HCT116 (cell line): ENCODE data around the gene ZBTB7C.

Source experiments
- CBX3 ChIP-seq: IDR thresholded peaks from 2 replicates; pipeline ENCODE4 v1.6.1; 2012; ENCODE audit warnings: low read depth
- CTCF ChIP-seq, 3 experiments: fragments of 200-600 bp in 1 of 3; sonication (generic) in 1 of 3; IDR thresholded peaks in 2 of 3; conservative IDR thresholded peaks in 1 of 3; 2 replicates each; pipeline ENCODE4 v1.5.1; 2012 to 2017; ENCODE audit warnings: low read depth in 2 of 3, low read length in 2 of 3, antibody characterized with exemption in 1 of 3, borderline replicate concordance in 1 of 3, control low read depth in 1 of 3, mild to moderate bottlenecking in 1 of 3, mixed read lengths in 1 of 3, mixed run types in 1 of 3, moderate library complexity in 1 of 3; ENCODE audit not compliant: insufficient read depth in 1 of 3
- EGR1 ChIP-seq: IDR thresholded peaks from 2 replicates; pipeline ENCODE4 v1.6.1; 2012; ENCODE audit warnings: low read depth
- JUND ChIP-seq: IDR thresholded peaks from 2 replicates; pipeline ENCODE4 v1.6.1; 2012
- POLR2A ChIP-seq: IDR thresholded peaks from 2 replicates; pipeline ENCODE4 v1.7.0; 2011; ENCODE audit warnings: borderline replicate concordance; ENCODE audit not compliant: insufficient read depth, insufficient read length; ENCODE audit errors: extremely low read depth
- POLR2AphosphoS5 ChIP-seq: IDR thresholded peaks from 2 replicates; pipeline ENCODE4 v1.6.1; 2011; ENCODE audit warnings: mild to moderate bottlenecking, low read depth, low read length, moderate library complexity
- REST ChIP-seq: IDR thresholded peaks from 2 replicates; pipeline ENCODE4 v1.6.1; 2012; ENCODE audit warnings: low read depth
- SIN3A ChIP-seq: IDR thresholded peaks from 2 replicates; pipeline ENCODE4 v1.6.1; 2012; ENCODE audit warnings: low read depth
- ZNF274 ChIP-seq: fragments of 200-500 bp; sonication (Bioruptor generic); IDR thresholded peaks from 2 replicates; pipeline ENCODE4 v1.6.1; 2014; ENCODE audit warnings: mild to moderate bottlenecking, low read depth, low read length, inconsistent platforms

- no peak for TF ChIP-seq CTCF (IDR thresholded peaks at IDR 0.05 in 2 of 3, conservative IDR thresholded peaks at IDR 0.05 in 1 of 3; ENCODE audit: borderline replicate concordance in 1 of 3, insufficient read depth in 1 of 3, low read depth in 2 of 3, low read length in 2 of 3)
- no peak for TF ChIP-seq POLR2A
- TF ChIP-seq POLR2AphosphoS5, result no peak
- TF ChIP-seq REST, result no peak
- TF ChIP-seq JUND, result no peak
- no peak for TF ChIP-seq CBX3
- TF ChIP-seq ZNF274, result no peak
- no peak for TF ChIP-seq EGR1
- TF ChIP-seq SIN3A, result no peak
Measured at GRCh38 chr18:48022021-48022420, 387.2 kb downstream of the ZBTB7C start.
